Neutrophil (primary cell): ENCODE measurements around the gene HOGA1.

Experiments used
- H3K27ac ChIP-seq: fragments of 200-600 bp; sonication (generic); 2 replicates; pipeline ENCODE4 v1.5.1; 2016; ENCODE audit warnings: mild to moderate bottlenecking, moderate library complexity
- H3K27me3 ChIP-seq: fragments of 200-600 bp; sonication (generic); 2 replicates; pipeline ENCODE4 v1.6.0; 2016; ENCODE audit warnings: mild to moderate bottlenecking
- H3K36me3 ChIP-seq: fragments of 200-600 bp; sonication (generic); 2 replicates; pipeline ENCODE4 v1.5.1; 2017
- H3K4me1 ChIP-seq, 2 experiments: fragments of 200-600 bp in 1 of 2; sonication (generic) in 1 of 2; 1 replicate in 1 of 2; 2 replicates in 1 of 2; pipeline versions ENCODE4 v1.5.1 to v1.6.1; 2013 to 2016; ENCODE audit warnings: low read depth in 1 of 2, low read length in 1 of 2, mild to moderate bottlenecking in 1 of 2, moderate library complexity in 1 of 2; ENCODE audit not compliant: control insufficient read depth in 1 of 2, insufficient read depth in 1 of 2
- H3K4me3 ChIP-seq, 2 experiments: fragments of 200-600 bp in 1 of 2; sonication (generic) in 1 of 2; 1 replicate in 1 of 2; 2 replicates in 1 of 2; pipeline ENCODE4 v1.5.1; 2013 to 2016; ENCODE audit warnings: low read depth in 1 of 2, low read length in 1 of 2, mild to moderate bottlenecking in 1 of 2, moderate library complexity in 1 of 2
- H3K9me3 ChIP-seq: fragments of 200-600 bp; sonication (generic); 2 replicates; pipeline ENCODE4 v1.5.1; 2016
- CTCF ChIP-seq: fragments of 200-600 bp; sonication (generic); IDR thresholded peaks from 2 replicates; pipeline ENCODE4 v1.5.1; 2016; ENCODE audit warnings: antibody characterized with exemption

HOGA1 gene

GRCh38 chr10:97601268-97602215, 17.4 kb downstream of the HOGA1 start:
- no peaks in the 10 kb centered on the region for H3K27me3 ChIP-seq
- no peak overlapping the region for H3K4me3 ChIP-seq
- H3K27ac ChIP-seq = no peak overlapping the region
- no peak for TF ChIP-seq CTCF
- no peaks in the 10 kb centered on the region for H3K36me3 ChIP-seq
- peaks cover 5 to 9% of the 10 kb centered on the region in 2 experiments for H3K4me1 ChIP-seq
- no peaks in the 10 kb centered on the region for H3K9me3 ChIP-seq

GRCh38 chr10:97607095-97607636, 23.0 kb downstream of the HOGA1 start:
- H3K9me3 ChIP-seq = no peaks in the 10 kb centered on the region
- no peak for TF ChIP-seq CTCF
- no peak overlapping the region for H3K27ac ChIP-seq
- H3K27me3 ChIP-seq = no peaks in the 10 kb centered on the region
- no peaks in the 10 kb centered on the region for H3K4me1 ChIP-seq
- no peaks in the 10 kb centered on the region for H3K36me3 ChIP-seq
- H3K4me3 ChIP-seq = no peak overlapping the region

GRCh38 chr10:97608991-97609561, 24.9 kb downstream of the HOGA1 start:
- H3K9me3 ChIP-seq = no peaks in the 10 kb centered on the region
- TF ChIP-seq CTCF = no peak
- H3K27me3 ChIP-seq = no peaks in the 10 kb centered on the region
- no peak overlapping the region for H3K4me3 ChIP-seq
- no peak overlapping the region for H3K27ac ChIP-seq
- H3K36me3 ChIP-seq = no peaks in the 10 kb centered on the region
- no peaks in the 10 kb centered on the region for H3K4me1 ChIP-seq

- Histone ChIP-seq H3K9me3 (no peaks in the 10 kb centered on the region), H3K27me3 (no peaks in the 10 kb centered on the region), H3K4me1 (no peaks in the 10 kb centered on the region), H3K36me3 (no peaks in the 10 kb centered on the region), H3K4me3 (no peak overlapping the region), H3K27ac (no peak overlapping the region)
- no peak for TF ChIP-seq CTCF
These were observed 27.3 kb downstream of the HOGA1 start for GRCh38 chr10:97611473-97611872.

GRCh38 chr10:97612386-97612785, 28.2 kb downstream of the HOGA1 start:
- Histone ChIP-seq H3K4me3 (no peak overlapping the region), H3K4me1 (no peaks in the 10 kb centered on the region), H3K36me3 (no peaks in the 10 kb centered on the region), H3K27me3 (no peaks in the 10 kb centered on the region), H3K27ac (no peak overlapping the region), H3K9me3 (no peaks in the 10 kb centered on the region)
- TF ChIP-seq CTCF = no peak
